OCI-LY1 (cell line): Measurements from ENCODE around the gene LRP1.

Source experiments
- CTCF ChIP-seq: fragments of 200-600 bp; sonication (generic), shearing (Covaris generic); IDR thresholded peaks from 2 replicates; pipeline ENCODE4 v1.5.1; 2017; ENCODE audit warnings: mild to moderate bottlenecking, antibody characterized with exemption, low read length, moderate library complexity, mixed read lengths
- EZH2 ChIP-seq: fragments of 200-600 bp; sonication (generic), shearing (Covaris generic); IDR thresholded peaks from 2 replicates; pipeline ENCODE4 v1.8.0; 2017; ENCODE audit warnings: borderline replicate concordance, mixed run types, mild to moderate bottlenecking, antibody characterized with exemption, low read length, moderate library complexity, mixed read lengths

DNA sequence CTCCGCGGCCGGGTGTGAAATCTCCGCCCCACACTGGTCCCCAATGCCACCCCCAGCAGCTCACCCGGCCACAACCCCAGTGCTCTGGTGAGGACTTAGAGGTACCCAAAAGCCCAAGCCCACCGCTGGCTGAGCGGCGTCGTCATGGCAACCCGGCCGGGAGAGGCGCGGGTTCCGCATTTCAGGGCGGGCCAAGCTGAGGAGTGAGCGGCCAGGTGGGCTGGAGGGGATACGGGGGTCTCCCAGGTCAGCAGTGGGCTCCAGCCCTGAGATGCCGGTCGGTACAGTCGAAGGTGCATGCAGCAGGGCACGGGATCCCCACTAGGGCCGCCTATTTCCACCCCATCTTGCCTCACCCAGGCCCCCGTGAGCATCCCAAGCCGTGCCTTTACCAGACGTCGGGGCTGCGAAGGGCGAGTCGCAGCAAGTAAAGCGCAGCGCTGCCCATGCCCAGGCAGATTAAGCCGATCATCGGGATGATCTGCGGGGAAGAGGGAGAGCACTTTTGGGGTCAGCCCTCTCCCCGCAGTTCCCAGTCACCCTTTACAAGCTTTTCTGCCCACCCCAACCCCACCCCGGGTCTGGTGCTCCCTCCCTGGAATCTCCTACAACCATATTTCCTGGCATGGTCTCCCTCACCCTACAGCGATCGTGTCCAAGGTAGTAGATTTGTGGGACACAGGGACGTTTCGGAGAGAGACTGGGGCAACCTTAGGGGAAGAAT lies 108.1 kb downstream of the LRP1 start:
- no peak for TF ChIP-seq CTCF
- TF ChIP-seq EZH2, result no peak
